Tibial nerve (tissue), 4 donors: ENCODE results near the gene ST3GAL2. TPM values are rescaled to one million over a fixed set of nuclear protein-coding genes. Genes with fewer than 3 reads are reported as not detected.
"Not testable (repeated sequence)": the region's sequence is repeated elsewhere in the genome, so short reads cannot be mapped to it uniquely, and the experiment has no call there.

Experiments
- DNase-seq, 2 donors: peaks; one replicate each; pipeline ENCODE4 v3.0.0-alpha.2; 2019; ENCODE audit warnings: low spot score in 2 of 2
- H3K27ac ChIP-seq, 4 donors: fragments of 200-600 bp; sonication (generic) in 3 of 4; one replicate each; pipeline ENCODE4 v1.5.1; 2017 to 2019; ENCODE audit warnings: mild to moderate bottlenecking in 1 of 4
- H3K27me3 ChIP-seq, 2 donors: fragments of 200-600 bp; sonication (generic) in 1 of 2; one replicate each; pipeline versions ENCODE4 v1.5.1 to v1.6.0; 2017 to 2019
- H3K36me3 ChIP-seq, 3 donors: fragments of 200-600 bp; sonication (generic); one replicate each; pipeline ENCODE4 v1.5.1; 2018 to 2019
- H3K4me1 ChIP-seq, 4 donors: fragments of 200-600 bp; sonication (generic) in 3 of 4; one replicate each; pipeline ENCODE4 v1.5.1; 2017 to 2019
- H3K4me3 ChIP-seq, 4 donors: fragments of 200-600 bp; sonication (generic) in 3 of 4; one replicate each; pipeline ENCODE4 v1.5.1; 2017 to 2019; ENCODE audit warnings: mild to moderate bottlenecking in 1 of 4, moderate library complexity in 1 of 4
- H3K9me3 ChIP-seq, 4 donors: fragments of 200-600 bp; sonication (generic) in 3 of 4; one replicate each; pipeline ENCODE4 v1.5.1; 2017 to 2019
- EP300 ChIP-seq, 2 donors: sonication (generic); formaldehyde crosslinking; IDR thresholded peaks; one replicate each; pipeline ENCODE4 v1.6.1; 2017; ENCODE audit warnings: antibody characterized with exemption in 2 of 2, mild to moderate bottlenecking in 1 of 2
- POLR2A ChIP-seq, 2 donors: fragments of 450-650 bp; IDR thresholded peaks; one replicate each; pipeline ENCODE4 v1.6.1; 2017; ENCODE audit warnings: antibody characterized with exemption in 2 of 2, mild to moderate bottlenecking in 2 of 2, moderate library complexity in 2 of 2
- WGBS, 2 donors: methylation state at CpG; one replicate each; pipeline ENCODE4 v1.1.5; 2018; 5-methylcytosine and 5-hydroxymethylcytosine counted together
- total RNA-seq, 4 donors: library from RNA; depleted of rRNA; stranded (reverse); fragments of >200 nt; gene quantifications; one replicate each; pipeline ENCODE4 v1.1.0, GENCODE V29; 2016
- TF ChIP-seq, protein P1 (sequence below), 5 experiments: fragments of 200-600 bp in 3 of 5; fragments of 450-650 bp in 2 of 5; sonication (generic) in 3 of 5; IDR thresholded peaks; one replicate each; pipeline ENCODE4 v1.5.1; 2016 to 2019; ENCODE audit warnings: antibody characterized with exemption in 5 of 5, mild to moderate bottlenecking in 3 of 5, moderate library complexity in 2 of 5

Gene ST3GAL2
- total RNA-seq, 4 donors from 2014 or later: 18.6 to 32.4 (median 23.6) TPM

GRCh38 chr16:70418274-70418992, 20.5 kb downstream of the ST3GAL2 start:
- Histone ChIP-seq H3K27me3 (no peaks in the 10 kb centered on the region), H3K36me3 (no peaks in the 10 kb centered on the region), H3K4me3 (no peak overlapping the region), H3K27ac (no peak overlapping the region), H3K4me1 (peaks cover 0 to 61% (median 26%) of the 10 kb centered on the region in 4 donors), H3K9me3 (no peaks in the 10 kb centered on the region)
- no peak for DNase-seq
- TF ChIP-seq, protein P1, sequence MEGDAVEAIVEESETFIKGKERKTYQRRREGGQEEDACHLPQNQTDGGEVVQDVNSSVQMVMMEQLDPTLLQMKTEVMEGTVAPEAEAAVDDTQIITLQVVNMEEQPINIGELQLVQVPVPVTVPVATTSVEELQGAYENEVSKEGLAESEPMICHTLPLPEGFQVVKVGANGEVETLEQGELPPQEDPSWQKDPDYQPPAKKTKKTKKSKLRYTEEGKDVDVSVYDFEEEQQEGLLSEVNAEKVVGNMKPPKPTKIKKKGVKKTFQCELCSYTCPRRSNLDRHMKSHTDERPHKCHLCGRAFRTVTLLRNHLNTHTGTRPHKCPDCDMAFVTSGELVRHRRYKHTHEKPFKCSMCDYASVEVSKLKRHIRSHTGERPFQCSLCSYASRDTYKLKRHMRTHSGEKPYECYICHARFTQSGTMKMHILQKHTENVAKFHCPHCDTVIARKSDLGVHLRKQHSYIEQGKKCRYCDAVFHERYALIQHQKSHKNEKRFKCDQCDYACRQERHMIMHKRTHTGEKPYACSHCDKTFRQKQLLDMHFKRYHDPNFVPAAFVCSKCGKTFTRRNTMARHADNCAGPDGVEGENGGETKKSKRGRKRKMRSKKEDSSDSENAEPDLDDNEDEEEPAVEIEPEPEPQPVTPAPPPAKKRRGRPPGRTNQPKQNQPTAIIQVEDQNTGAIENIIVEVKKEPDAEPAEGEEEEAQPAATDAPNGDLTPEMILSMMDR (IDR thresholded peaks at IDR 0.05): no peak
- TF ChIP-seq EP300 (IDR thresholded peaks at IDR 0.05): no peak
- TF ChIP-seq POLR2A (IDR thresholded peaks at IDR 0.05): no peak
- WGBS, 2 donors: 60 to 74% methylated on average over 10 to 13 of the region's 13 CpGs

- 59 to 65% methylated on average over 7 of the region's 7 CpGs for WGBS, 2 donors
- peaks cover 0 to 2% (median 0%) of the 10 kb centered on the region in 3 donors for H3K36me3 ChIP-seq
- H3K27ac ChIP-seq: no peak overlapping the region
- peaks cover 0 to 53% (median 26%) of the 10 kb centered on the region in 4 donors for H3K4me1 ChIP-seq
- TF ChIP-seq, protein P1 (IDR thresholded peaks at IDR 0.05): no peak
- TF ChIP-seq EP300 (IDR thresholded peaks at IDR 0.05) (no peak), POLR2A (IDR thresholded peaks at IDR 0.05) (no peak)
- no peak for DNase-seq
- H3K4me3 ChIP-seq: no peak overlapping the region
- H3K9me3 ChIP-seq: no peaks in the 10 kb centered on the region
- H3K27me3 ChIP-seq: no peaks in the 10 kb centered on the region
Measured at GRCh38 chr16:70417661-70418060, 21.2 kb downstream of the ST3GAL2 start.

GRCh38 chr16:70416748-70417616, 21.9 kb downstream of the ST3GAL2 start:
- 79 to 82% methylated on average over 17 of the region's 17 CpGs for WGBS, 2 donors
- DNase-seq: no peak
- H3K27me3 ChIP-seq: no peaks in the 10 kb centered on the region
- no peak overlapping the region for H3K27ac ChIP-seq
- H3K4me3 ChIP-seq: no peak overlapping the region
- peaks cover 0 to 9% (median 0%) of the 10 kb centered on the region in 3 donors for H3K36me3 ChIP-seq
- peaks cover 0 to 48% (median 26%) of the 10 kb centered on the region in 4 donors for H3K4me1 ChIP-seq
- TF ChIP-seq EP300 (IDR thresholded peaks at IDR 0.05) (no peak), POLR2A (IDR thresholded peaks at IDR 0.05) (no peak)
- TF ChIP-seq, protein P1 (IDR thresholded peaks at IDR 0.05): no peak
- no peaks in the 10 kb centered on the region for H3K9me3 ChIP-seq

GRCh38 chr16:70413572-70413971, 25.3 kb downstream of the ST3GAL2 start:
- WGBS, 2 donors: 96 to 97% methylated on average over 5 of the region's 5 CpGs
- Histone ChIP-seq H3K36me3 (peaks cover 0 to 17% (median 0%) of the 10 kb centered on the region in 3 donors), H3K4me1 (peaks cover 0 to 19% (median 11%) of the 10 kb centered on the region in 4 donors)
- not testable (repeated sequence) for H3K4me3 ChIP-seq, H3K27me3 ChIP-seq, DNase-seq, H3K9me3 ChIP-seq, H3K27ac ChIP-seq

- Histone ChIP-seq H3K4me3 (no peak overlapping the region), H3K27me3 (no peaks in the 10 kb centered on the region), H3K27ac (no peak overlapping the region), H3K4me1 (peaks cover 0 to 18% (median 3%) of the 10 kb centered on the region in 4 donors), H3K36me3 (peaks cover 0 to 17% (median 0%) of the 10 kb centered on the region in 3 donors), H3K9me3 (no peaks in the 10 kb centered on the region)
- 95 to 96% methylated on average over 8 of the region's 8 CpGs for WGBS, 2 donors
- TF ChIP-seq POLR2A (IDR thresholded peaks at IDR 0.05): no peak
- TF ChIP-seq EP300 (IDR thresholded peaks at IDR 0.05): no peak
- TF ChIP-seq, protein P1 (IDR thresholded peaks at IDR 0.05): no peak
- no peak for DNase-seq
Measured at GRCh38 chr16:70412385-70412784, 26.5 kb downstream of the ST3GAL2 start.
